GM21786 (cell line): ENCODE data around the gene NLRC3.

Source experiments
- ATAC-seq: cut with Tn5 transposase; IDR thresholded peaks from one replicate; pipeline ENCODE4 v1.9.1; 2021; ENCODE audit not compliant: unreplicated experiment

Gene NLRC3

DNA sequence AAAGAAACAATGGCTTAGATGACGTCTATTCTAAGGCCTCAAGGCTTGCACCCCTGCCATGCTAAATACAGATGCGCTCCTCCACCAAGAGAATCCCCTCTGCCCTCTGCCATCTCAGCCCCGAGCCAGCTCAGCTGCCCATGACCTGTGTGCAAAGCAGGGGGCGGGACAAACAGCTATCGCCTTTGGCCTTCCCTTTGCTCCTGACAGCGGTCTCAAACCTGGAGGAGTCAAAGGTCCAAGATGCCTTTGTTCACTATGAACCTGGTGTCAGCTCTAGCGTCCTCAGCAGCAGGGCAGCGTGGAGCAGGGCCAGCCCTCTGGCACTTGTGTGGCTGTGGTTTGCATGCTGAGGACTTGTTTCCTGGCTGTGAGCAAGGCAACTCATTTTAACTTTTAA, 21.9 kb upstream of the NLRC3 start:
- no peak for ATAC-seq

GRCh38 chr16:3598236-3598635, 21.0 kb upstream of the NLRC3 start:
- no peak for ATAC-seq

- no peak for ATAC-seq
These were observed 20.5 kb upstream of the NLRC3 start for GRCh38 chr16:3597676-3598075.

DNA sequence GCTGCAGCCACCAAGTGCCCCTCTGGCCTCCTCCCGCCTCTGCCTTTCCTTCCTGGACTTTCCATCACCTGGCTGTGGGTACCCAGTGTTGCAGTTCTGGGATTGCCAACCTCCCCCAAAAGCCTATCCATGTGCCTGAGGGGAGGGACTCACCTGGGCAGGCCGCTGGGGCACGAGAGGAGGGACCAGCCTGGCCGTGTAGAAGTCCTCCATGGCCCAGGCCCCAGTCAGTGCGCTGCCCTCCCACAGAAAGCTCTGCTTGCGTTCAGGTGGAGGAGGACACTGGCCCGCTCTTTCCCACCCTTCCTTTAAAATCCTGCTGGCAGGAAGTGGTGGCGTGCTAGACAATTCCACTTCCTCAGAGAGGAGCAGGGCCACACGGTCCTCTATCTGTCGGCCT, 20.0 kb upstream of the NLRC3 start:
- no peak for ATAC-seq

GRCh38 chr16:3596101-3596861, 19.1 kb upstream of the NLRC3 start:
- ATAC-seq = no peak

DNA sequence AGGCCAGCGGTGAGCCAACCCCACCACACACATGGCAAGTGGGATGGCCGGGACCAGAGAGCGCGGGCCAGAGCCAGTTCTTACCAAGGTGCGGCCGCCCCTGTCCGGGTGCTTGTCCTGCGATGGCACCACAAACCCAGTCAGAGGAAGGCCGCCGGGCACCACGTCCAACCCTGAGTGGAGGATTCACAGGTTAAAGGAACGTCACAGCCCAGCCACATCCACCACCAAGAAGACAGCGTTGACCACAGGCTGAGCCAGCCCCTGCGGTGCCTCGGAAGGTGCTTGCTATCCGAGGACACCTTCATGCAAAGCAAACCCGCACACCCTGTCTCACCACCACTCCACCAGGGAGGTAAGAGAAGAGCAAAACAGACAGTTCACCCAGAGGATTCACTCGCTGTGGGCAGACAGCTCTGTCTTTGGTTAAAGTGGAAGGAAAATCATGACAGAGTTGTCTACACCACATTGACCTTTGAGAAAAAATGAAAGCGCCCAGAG, 18.4 kb upstream of the NLRC3 start:
- no peak for ATAC-seq

DNA sequence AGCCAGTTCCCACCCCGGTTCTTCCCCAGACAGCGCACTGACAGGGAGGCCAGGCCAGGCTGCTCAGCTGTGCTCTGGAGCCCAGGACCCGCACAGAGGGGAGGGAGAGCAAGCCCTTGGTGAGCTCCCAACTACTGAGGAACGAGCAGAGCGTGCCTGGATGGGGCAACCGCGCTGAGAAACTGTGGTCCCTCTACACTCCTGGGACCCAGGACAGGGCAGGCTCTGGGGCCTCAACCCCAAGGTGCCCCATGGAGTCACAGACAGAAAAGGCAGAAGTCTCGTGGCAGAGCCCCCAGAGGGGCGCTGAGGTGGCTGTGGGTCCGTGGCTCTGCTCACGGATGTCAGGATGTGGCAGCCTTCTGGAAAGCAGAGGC, 17.9 kb upstream of the NLRC3 start:
- ATAC-seq = no peak

- no peak for ATAC-seq
These were observed 17.3 kb upstream of the NLRC3 start for GRCh38 chr16:3594316-3595109.

- no peak for ATAC-seq
These were observed 15.4 kb upstream of the NLRC3 start for GRCh38 chr16:3592559-3592958.

DNA sequence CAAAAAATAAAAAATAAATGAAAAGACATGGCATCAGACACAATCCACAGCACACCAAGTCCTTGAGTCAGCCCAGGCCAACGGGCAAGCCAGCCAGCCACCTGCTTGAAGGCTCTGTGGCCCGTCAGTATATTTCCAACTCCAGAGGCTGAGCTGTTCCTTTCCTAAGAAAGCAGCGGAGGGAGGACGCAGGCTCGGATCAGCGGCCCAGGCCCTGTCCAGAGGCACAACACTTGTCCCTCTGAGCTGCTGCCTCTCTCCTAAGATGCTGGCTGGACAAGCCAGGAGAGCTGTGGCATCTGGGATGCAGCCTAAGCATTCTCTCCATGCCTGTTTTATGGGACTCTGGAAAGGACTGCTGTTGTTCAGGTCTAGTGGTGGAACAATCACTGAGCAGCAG, 14.8 kb upstream of the NLRC3 start:
- ATAC-seq = no peak

DNA sequence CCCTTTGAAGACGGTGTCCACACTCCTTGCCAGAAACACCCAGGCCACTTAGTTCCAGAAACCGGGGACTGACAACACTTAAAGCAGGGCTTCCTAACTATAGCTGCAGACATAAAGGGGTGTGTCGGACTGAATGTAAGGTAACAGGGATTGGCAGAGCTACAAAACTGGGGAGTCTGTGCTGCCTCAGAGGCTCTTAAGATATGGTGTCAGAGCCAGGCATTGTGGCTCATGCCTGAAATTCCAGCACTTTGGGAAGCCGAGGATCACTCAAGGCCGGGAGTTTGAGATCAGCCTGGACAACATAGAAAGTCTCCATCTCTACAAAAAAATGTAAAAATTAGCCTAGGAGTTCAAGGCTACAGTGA, 14.2 kb upstream of the NLRC3 start:
- no peak for ATAC-seq

GRCh38 chr16:3590736-3591435, 13.7 kb upstream of the NLRC3 start:
- no peak for ATAC-seq

DNA sequence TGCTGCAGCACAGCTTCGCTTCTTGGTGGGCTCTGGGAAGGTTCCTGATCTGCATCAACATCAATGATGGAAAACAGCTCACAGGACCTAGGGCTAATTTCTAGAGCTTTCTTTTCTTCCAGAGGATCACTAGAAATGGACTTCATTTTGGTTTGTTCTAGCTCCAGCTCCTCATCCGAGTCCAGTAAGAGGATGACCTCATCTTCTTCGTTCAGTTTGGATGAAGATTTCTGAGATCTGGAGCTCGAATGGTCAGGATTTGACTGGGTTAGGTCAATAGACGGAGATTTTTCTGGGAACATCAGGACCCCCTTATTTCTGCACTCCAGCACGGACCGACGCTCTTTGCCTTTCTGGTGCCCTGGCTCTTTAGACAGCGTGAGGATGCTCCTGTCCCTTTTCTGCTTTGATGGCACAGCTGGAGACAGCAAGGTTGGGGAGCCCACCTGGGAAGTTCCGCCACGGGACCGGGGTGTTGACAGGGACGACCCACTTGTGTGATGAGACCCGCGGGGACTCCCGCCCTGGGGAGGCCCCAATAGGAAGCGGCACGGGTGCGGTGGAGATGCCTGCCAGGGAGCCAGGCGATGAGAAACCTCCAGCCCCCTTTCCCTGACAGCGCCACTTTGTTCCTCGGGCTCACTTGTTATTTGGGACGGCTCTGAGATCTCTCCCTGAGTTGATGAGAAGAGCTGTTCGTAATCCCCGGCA, 12.9 kb upstream of the NLRC3 start:
- no peak for ATAC-seq

DNA sequence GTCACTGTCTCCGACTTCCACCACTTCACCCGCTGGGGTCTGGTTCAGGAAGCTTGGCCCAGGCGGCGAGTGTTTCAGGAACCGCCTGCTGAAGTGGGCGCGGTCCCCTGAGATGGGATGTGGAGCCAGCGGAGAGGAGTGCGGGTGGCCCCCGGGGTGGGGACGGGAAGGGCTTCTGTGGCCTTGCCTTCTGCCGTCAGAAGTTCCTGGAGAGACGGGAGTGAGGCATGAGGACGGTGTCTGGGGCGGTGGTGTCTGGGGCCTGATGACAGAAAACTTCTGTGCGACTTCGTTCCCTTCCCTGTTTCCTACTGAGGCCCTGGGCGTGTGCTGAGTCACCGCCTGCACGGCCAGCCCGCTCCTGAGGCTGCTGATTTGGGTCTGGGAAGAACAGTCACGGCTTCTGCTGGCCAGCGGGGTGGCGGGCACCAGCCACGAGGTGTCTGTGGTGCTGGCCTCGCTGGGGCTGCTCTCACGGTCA, 12.3 kb upstream of the NLRC3 start:
- no peak for ATAC-seq

DNA sequence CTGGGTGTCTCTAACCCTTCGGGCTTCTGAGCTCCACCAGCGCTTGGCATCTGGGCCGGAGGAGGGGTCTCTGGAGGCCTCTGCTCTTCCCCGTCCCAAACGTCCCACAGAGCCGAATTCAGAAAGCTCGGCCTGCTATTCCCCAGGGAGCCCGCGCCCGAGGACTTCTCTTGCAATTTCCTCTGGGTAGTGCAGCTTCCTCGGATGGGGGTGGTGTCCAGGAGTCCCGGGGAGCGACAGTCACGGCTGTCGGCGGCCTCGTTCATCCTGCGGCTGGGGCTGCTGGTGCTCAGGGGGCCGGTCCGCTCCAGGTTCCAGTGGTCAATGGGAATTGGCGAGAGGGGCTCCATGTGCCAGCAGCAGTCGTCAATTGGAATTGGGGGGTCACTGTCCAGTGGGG, 11.8 kb upstream of the NLRC3 start:
- ATAC-seq = no peak

DNA sequence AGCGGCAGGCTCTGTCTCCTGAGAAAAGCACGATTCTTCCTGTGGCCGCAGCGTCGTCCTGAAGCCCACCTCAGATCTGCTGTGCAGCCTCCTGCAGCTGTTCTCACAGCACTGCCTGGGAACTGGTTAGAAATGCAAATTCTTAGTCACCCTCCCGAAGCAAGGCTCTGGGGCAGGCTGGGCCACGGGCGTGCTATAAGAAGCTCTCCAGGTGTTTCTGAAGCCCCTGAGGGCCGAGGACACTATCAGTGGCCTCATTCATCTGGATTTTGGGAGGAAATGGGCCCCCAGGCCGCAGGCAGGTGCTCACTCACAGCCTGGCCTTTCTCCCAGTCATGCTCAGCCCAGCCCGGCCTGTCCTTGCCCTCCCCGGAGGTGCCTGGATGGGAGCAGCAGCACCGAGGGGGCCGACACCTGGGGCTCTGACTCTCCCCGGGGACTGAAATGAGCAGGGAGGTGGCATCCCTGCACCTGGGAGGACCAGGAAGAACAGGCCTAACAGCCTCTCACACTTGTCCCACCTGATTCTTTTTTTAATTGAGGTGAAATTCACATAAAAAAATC, 10.4 kb upstream of the NLRC3 start:
- no peak for ATAC-seq

- ATAC-seq = no peak
These were observed 7.2 kb upstream of the NLRC3 start for GRCh38 chr16:3584412-3584811.

DNA sequence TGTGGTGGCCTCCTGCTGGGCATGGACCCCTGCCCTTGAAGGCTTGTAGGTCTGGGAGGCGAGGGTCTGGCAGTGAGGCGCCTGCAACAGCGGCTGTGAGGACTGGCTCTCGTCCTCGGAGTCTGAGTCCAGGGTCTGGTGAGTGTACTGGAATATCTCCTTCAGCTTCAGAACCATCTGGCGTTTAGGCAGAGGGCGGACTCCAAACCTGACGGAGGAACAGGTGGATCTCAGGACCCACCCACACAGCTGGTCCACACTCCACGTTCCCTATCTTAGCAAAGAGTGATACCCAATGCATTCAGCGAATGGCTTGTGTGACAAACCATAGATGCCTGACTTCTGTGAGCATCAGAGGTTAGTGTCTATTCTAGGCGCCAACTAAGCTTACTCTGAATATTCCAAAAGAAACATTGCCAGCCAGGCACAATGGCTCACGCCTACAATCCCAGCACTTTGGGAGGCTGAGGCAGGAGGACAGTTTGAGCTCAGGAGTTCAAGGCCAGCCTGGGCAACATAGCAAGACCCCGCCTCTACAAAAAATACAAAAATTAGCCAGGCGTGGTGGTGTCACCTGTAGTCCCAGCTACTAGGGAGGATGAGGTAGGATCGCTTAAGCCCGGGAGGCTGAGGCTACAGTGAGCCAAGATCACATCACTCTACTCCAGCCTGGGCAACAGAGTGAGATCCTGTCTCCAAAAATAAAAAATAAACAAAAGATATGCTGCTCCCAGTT, 6.3 kb upstream of the NLRC3 start:
- ATAC-seq = no peak

GRCh38 chr16:3582276-3583165, 5.3 kb upstream of the NLRC3 start:
- no peak for ATAC-seq
